HepG2 (cell line): ENCODE measurements around the gene FAM120AOS. TPM values are rescaled to one million over a fixed set of nuclear protein-coding genes. Genes with fewer than 3 reads are reported as not detected.

Source experiments
- ARNT2 ChIP-seq: sonication (generic); formaldehyde crosslinking; IDR thresholded peaks from 2 replicates; pipeline ENCODE4 v1.8.0; 2022; ENCODE audit warnings: mild to moderate bottlenecking, low read depth, missing genetic modification reagents, moderate library complexity
- CREM ChIP-seq, 2 experiments: sonication (generic) in 1 of 2; formaldehyde crosslinking in 1 of 2; IDR thresholded peaks; 2 replicates each; pipeline versions ENCODE4 v1.4.0 to v1.6.1; 2016 to 2020; ENCODE audit warnings: antibody characterized with exemption in 1 of 2, mild to moderate bottlenecking in 1 of 2, missing genetic modification reagents in 1 of 2
- FOXA3 ChIP-seq: IDR thresholded peaks from 2 replicates; pipeline ENCODE4 v1.6.1; 2016; ENCODE audit warnings: missing genetic modification reagents, missing compliant biosample characterization
- HNRNPLL ChIP-seq: fragments of 200-400 bp; formaldehyde crosslinking; IDR thresholded peaks from 2 replicates; pipeline ENCODE4 v1.6.1; 2017; ENCODE audit warnings: mild to moderate bottlenecking, low read depth, low read length; ENCODE audit not compliant: poor library complexity, severe bottlenecking
- ZMAT3 ChIP-seq: sonication (generic); formaldehyde crosslinking; conservative IDR thresholded peaks from 2 replicates; pipeline ENCODE4 v1.7.0; 2021; ENCODE audit warnings: missing genetic modification reagents
- ZNF567 ChIP-seq: sonication (generic); formaldehyde crosslinking; IDR thresholded peaks from 2 replicates; pipeline ENCODE4 v1.8.1; 2023; ENCODE audit warnings: mild to moderate bottlenecking, missing genetic modification reagents, borderline replicate concordance
- ZNF619 ChIP-seq: sonication (generic); formaldehyde crosslinking; IDR thresholded peaks from 2 replicates; pipeline ENCODE4 v1.4.0; 2020; ENCODE audit warnings: mild to moderate bottlenecking, missing genetic modification reagents
- polyA plus RNA-seq, 8 experiments: library from polyadenylated mRNA; depleted of rRNA in 3 of 8; stranded (reverse) in 7 of 8; unstranded in 1 of 8; fragments of >200 nt; fragmentation: Illumina TruSeq in 4 of 8; extraction: Trizol in 4 of 8; gene quantifications; 2 replicates each; pipeline versions ENCODE4 v1.2.1 to v1.2.3, GENCODE V29; 2011 to 2016; ENCODE audit warnings: low read depth in 4 of 8, missing spikeins in 1 of 8, mixed read lengths in 1 of 8; ENCODE audit not compliant: insufficient read depth in 1 of 8
- total RNA-seq, 5 experiments: library from RNA; depleted of rRNA; stranded (reverse); fragments of >200 nt; fragmentation: Illumina TruSeq; extraction: Trizol; gene quantifications; 2 replicates each; pipeline ENCODE4 v1.2.3, GENCODE V29; 2016; ENCODE audit warnings: low read depth in 1 of 5
- TF ChIP-seq, protein P1 (sequence below): sonication (generic); formaldehyde crosslinking; IDR thresholded peaks from 2 replicates; pipeline ENCODE4 v1.4.0; 2020; ENCODE audit warnings: missing genetic modification reagents, borderline replicate concordance
- TF ChIP-seq, protein P2 (sequence below), 2 experiments: fragments of 450-650 bp in 1 of 2; sonication (generic) in 1 of 2; formaldehyde crosslinking in 1 of 2; IDR thresholded peaks; 2 replicates each; pipeline versions ENCODE4 v1.6.1 to v1.8.0; 2016 to 2022; ENCODE audit warnings: antibody characterized with exemption in 1 of 2, mild to moderate bottlenecking in 1 of 2, missing genetic modification reagents in 1 of 2
- TF ChIP-seq, protein P3 (sequence below): sonication (generic); IDR thresholded peaks from 2 replicates; pipeline ENCODE4 v1.6.1; 2016; ENCODE audit warnings: low read depth, borderline replicate concordance
- TF ChIP-seq, protein P4 (sequence below): sonication (generic); formaldehyde crosslinking; IDR thresholded peaks from 2 replicates; pipeline ENCODE4 v1.4.0; 2020; ENCODE audit warnings: mild to moderate bottlenecking, missing genetic modification reagents
- TF ChIP-seq, protein P5 (sequence below): IDR thresholded peaks from 2 replicates; pipeline ENCODE4 v1.6.1; 2016

The FAM120AOS gene
- total and polyA plus RNA-seq, 2 of the 13 experiments (the other 11 are each of a cell fraction or from before 2014, with no cell fraction given) = 28.2 to 34.6 TPM

DNA sequence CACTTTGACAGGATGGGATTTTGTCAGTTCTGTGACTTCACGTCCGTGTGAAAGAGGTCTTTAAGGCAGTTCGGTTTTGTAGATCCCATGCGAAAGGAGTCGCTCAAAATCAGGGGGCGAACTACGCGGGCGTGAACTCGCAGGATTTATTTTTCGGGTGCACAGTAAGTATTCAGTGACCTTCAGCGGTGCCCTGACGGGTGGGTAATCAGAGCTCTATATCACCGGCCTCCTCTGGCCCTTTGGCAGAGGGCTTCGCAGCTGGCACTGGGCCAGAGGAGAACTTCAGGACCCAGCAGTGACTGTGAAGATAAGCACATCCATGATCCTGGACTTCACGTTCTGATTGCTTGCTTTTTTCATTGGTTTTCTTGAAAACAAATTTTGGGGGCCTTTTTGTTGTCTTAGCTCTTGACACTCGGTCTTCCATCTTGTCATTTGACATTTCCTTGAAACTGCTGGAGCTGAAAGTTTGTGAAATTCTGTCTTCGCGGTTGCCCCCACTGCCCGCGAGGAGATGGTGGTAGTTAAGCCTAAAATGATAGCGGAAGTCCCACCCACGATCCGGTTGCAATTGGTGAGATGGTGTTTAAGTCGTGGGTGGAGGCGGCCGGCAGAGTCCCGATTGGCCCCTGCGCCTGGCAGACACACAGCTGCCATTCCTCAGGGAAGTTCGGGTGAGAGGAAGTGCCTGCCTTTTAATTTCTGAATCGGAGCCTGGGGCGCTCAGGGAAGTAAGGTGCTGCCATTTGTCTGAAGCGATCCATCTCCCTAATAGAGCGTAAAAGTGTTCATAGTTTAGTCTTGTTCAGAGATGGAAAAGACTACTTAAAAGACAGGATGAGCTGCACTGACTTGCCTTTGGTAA lies at the start of gene FAM120AOS (continued):
- TF ChIP-seq ARNT2 (CRISPR knock-in tag) (no peak), HNRNPLL (peak; percentile 42), FOXA3 (peak; percentile 5; the same call in 1 of the 2 replicates), CREM (IDR thresholded peaks at IDR 0.05) (peak; percentile 74), CREM (CRISPR knock-in tag; IDR thresholded peaks at IDR 0.05) (no peak), ZMAT3 (no peak), ZNF567 (CRISPR knock-in tag) (no peak), ZNF619 (CRISPR knock-in tag) (no peak)
- TF ChIP-seq, protein P1, sequence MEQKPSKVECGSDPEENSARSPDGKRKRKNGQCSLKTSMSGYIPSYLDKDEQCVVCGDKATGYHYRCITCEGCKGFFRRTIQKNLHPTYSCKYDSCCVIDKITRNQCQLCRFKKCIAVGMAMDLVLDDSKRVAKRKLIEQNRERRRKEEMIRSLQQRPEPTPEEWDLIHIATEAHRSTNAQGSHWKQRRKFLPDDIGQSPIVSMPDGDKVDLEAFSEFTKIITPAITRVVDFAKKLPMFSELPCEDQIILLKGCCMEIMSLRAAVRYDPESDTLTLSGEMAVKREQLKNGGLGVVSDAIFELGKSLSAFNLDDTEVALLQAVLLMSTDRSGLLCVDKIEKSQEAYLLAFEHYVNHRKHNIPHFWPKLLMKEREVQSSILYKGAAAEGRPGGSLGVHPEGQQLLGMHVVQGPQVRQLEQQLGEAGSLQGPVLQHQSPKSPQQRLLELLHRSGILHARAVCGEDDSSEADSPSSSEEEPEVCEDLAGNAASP (CRISPR knock-in tag) = no peak
- TF ChIP-seq, protein P2, sequence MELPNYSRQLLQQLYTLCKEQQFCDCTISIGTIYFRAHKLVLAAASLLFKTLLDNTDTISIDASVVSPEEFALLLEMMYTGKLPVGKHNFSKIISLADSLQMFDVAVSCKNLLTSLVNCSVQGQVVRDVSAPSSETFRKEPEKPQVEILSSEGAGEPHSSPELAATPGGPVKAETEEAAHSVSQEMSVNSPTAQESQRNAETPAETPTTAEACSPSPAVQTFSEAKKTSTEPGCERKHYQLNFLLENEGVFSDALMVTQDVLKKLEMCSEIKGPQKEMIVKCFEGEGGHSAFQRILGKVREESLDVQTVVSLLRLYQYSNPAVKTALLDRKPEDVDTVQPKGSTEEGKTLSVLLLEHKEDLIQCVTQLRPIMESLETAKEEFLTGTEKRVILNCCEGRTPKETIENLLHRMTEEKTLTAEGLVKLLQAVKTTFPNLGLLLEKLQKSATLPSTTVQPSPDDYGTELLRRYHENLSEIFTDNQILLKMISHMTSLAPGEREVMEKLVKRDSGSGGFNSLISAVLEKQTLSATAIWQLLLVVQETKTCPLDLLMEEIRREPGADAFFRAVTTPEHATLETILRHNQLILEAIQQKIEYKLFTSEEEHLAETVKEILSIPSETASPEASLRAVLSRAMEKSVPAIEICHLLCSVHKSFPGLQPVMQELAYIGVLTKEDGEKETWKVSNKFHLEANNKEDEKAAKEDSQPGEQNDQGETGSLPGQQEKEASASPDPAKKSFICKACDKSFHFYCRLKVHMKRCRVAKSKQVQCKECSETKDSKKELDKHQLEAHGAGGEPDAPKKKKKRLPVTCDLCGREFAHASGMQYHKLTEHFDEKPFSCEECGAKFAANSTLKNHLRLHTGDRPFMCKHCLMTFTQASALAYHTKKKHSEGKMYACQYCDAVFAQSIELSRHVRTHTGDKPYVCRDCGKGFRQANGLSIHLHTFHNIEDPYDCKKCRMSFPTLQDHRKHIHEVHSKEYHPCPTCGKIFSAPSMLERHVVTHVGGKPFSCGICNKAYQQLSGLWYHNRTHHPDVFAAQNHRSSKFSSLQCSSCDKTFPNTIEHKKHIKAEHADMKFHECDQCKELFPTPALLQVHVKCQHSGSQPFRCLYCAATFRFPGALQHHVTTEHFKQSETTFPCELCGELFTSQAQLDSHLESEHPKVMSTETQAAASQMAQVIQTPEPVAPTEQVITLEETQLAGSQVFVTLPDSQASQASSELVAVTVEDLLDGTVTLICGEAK (IDR thresholded peaks at IDR 0.05) = no peak
- TF ChIP-seq, protein P2 (CRISPR knock-in tag; IDR thresholded peaks at IDR 0.05) = no peak
- TF ChIP-seq, protein P3, sequence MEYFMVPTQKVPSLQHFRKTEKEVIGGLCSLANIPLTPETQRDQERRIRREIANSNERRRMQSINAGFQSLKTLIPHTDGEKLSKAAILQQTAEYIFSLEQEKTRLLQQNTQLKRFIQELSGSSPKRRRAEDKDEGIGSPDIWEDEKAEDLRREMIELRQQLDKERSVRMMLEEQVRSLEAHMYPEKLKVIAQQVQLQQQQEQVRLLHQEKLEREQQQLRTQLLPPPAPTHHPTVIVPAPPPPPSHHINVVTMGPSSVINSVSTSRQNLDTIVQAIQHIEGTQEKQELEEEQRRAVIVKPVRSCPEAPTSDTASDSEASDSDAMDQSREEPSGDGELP = peak; percentile 54; the same call in 1 of the 2 replicates
- TF ChIP-seq, protein P4, sequence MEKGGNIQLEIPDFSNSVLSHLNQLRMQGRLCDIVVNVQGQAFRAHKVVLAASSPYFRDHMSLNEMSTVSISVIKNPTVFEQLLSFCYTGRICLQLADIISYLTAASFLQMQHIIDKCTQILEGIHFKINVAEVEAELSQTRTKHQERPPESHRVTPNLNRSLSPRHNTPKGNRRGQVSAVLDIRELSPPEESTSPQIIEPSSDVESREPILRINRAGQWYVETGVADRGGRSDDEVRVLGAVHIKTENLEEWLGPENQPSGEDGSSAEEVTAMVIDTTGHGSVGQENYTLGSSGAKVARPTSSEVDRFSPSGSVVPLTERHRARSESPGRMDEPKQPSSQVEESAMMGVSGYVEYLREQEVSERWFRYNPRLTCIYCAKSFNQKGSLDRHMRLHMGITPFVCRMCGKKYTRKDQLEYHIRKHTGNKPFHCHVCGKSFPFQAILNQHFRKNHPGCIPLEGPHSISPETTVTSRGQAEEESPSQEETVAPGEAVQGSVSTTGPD (CRISPR knock-in tag) = no peak
- TF ChIP-seq, protein P5, sequence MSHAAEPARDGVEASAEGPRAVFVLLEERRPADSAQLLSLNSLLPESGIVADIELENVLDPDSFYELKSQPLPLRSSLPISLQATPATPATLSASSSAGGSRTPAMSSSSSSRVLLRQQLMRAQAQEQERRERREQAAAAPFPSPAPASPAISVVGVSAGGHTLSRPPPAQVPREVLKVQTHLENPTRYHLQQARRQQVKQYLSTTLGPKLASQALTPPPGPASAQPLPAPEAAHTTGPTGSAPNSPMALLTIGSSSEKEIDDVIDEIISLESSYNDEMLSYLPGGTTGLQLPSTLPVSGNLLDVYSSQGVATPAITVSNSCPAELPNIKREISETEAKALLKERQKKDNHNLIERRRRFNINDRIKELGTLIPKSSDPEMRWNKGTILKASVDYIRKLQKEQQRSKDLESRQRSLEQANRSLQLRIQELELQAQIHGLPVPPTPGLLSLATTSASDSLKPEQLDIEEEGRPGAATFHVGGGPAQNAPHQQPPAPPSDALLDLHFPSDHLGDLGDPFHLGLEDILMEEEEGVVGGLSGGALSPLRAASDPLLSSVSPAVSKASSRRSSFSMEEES (CRISPR knock-in tag) = no peak
